Cardiac muscle cell (in vitro differentiated cells and primary cell): ENCODE measurements around the gene NCBP2L. TPM values are rescaled to one million over a fixed set of nuclear protein-coding genes. Genes with fewer than 3 reads are reported as not detected.

ENCODE experiments used
- DNase-seq, 2 donors: peaks; one replicate each; pipeline versions ENCODE4 v3.0.0 to v3.0.0-alpha.2; 2010 to 2017; ENCODE audit warnings: low read depth in 1 of 2, low spot score in 1 of 2
- H3K27ac ChIP-seq: fragments of 200-600 bp; sonication (generic); 2 replicates; pipeline ENCODE4 v1.5.1; 2016
- H3K27me3 ChIP-seq: fragments of 200-600 bp; sonication (generic); 2 replicates; pipeline ENCODE4 v1.6.0; 2016; ENCODE audit warnings: control low read depth
- H3K36me3 ChIP-seq: fragments of 200-600 bp; sonication (generic); 2 replicates; pipeline ENCODE4 v1.5.1; 2016; ENCODE audit warnings: control low read depth
- H3K4me1 ChIP-seq: fragments of 200-600 bp; sonication (generic); 2 replicates; pipeline ENCODE4 v1.8.1; 2017; ENCODE audit warnings: low read depth, mild to moderate bottlenecking, mixed run types
- H3K4me3 ChIP-seq: fragments of 200-600 bp; sonication (generic); 2 replicates; pipeline ENCODE4 v1.5.1; 2016; ENCODE audit warnings: mild to moderate bottlenecking
- H3K9me3 ChIP-seq: fragments of 200-600 bp; sonication (generic); 2 replicates; pipeline ENCODE4 v1.5.1; 2017; ENCODE audit warnings: low read depth, mild to moderate bottlenecking, control low read depth
- CTCF ChIP-seq: IDR thresholded peaks from 2 replicates; pipeline ENCODE4 v1.5.1; 2012; ENCODE audit warnings: low read depth, mild to moderate bottlenecking, low read length
- polyA plus RNA-seq: library from polyadenylated mRNA; unstranded; fragments of >200 nt; fragmentation: Nextera tagmentation; extraction: Ambion mirVana; gene quantifications from 2 replicates; pipeline ENCODE4 v1.2.1, GENCODE V29; 2016
- total RNA-seq: library from RNA; depleted of rRNA; stranded (reverse); fragments of >200 nt; gene quantifications from 2 replicates; pipeline ENCODE4 v1.2.3, GENCODE V29; 2016

Gene NCBP2L
- total and polyA plus RNA-seq, 2 experiments from 2014 or later, result 0.16 TPM; not detected in 1

- Histone ChIP-seq H3K9me3 (no peaks in the 10 kb centered on the region), H3K36me3 (no peaks in the 10 kb centered on the region), H3K27me3 (peaks cover 6% of the 10 kb centered on the region), H3K27ac (no peak overlapping the region), H3K4me1 (peaks cover 10% of the 10 kb centered on the region), H3K4me3 (no peak overlapping the region)
- DNase-seq, result no peak
- no peak for TF ChIP-seq CTCF
These were observed 45.5 kb downstream of the NCBP2L start for GRCh38 chrX:107823042-107823441.

- Histone ChIP-seq H3K36me3 (no peaks in the 10 kb centered on the region), H3K4me1 (peaks cover 10% of the 10 kb centered on the region), H3K9me3 (no peaks in the 10 kb centered on the region), H3K27ac (no peak overlapping the region), H3K27me3 (peaks cover 6% of the 10 kb centered on the region), H3K4me3 (no peak overlapping the region)
- no peak for TF ChIP-seq CTCF
- DNase-seq, result peak in 1 of 2 donors; percentile 89
These were observed 45.9 kb downstream of the NCBP2L start for GRCh38 chrX:107823456-107823855.

GRCh38 chrX:107825698-107826237, 48.2 kb downstream of the NCBP2L start, which contains the start of gene MID2:
TSS of gene MID2 (plus strand) at chrX:107825866. CDS start at chrX:107826427, 561 bp downstream.
- H3K9me3 ChIP-seq, result no peaks in the 10 kb centered on the region
- H3K27ac ChIP-seq, result peak within 1 kb of the TSS; percentile 68
- H3K4me1 ChIP-seq, result peaks cover 10% of the 10 kb centered on the region
- TF ChIP-seq CTCF, result no peak
- no peaks in the 10 kb centered on the region for H3K36me3 ChIP-seq
- peaks cover 6% of the 10 kb centered on the region for H3K27me3 ChIP-seq
- peak within 1 kb of the TSS; percentile 42 for H3K4me3 ChIP-seq
- DNase-seq, result peak; percentile 46 to 88

- Histone ChIP-seq H3K4me3 (peak overlapping the region; percentile 42), H3K4me1 (peaks cover 10% of the 10 kb centered on the region), H3K9me3 (no peaks in the 10 kb centered on the region), H3K27ac (peak overlapping the region; percentile 68), H3K36me3 (no peaks in the 10 kb centered on the region), H3K27me3 (peaks cover 6% of the 10 kb centered on the region)
- TF ChIP-seq CTCF, result no peak
- peak; percentile 66 to 70 for DNase-seq
These were observed 48.9 kb downstream of the NCBP2L start for GRCh38 chrX:107826238-107827029.

GRCh38 chrX:107827030-107827831, 49.7 kb downstream of the NCBP2L start:
- peak in 1 of 2 donors; percentile 34 for DNase-seq
- TF ChIP-seq CTCF, result no peak
- Histone ChIP-seq H3K27ac (peak overlapping the region; percentile 68), H3K36me3 (no peaks in the 10 kb centered on the region), H3K27me3 (peaks cover 2% of the 10 kb centered on the region), H3K9me3 (no peaks in the 10 kb centered on the region), H3K4me3 (peak overlapping the region; percentile 42), H3K4me1 (peaks cover 10% of the 10 kb centered on the region)
